ENCODE measurements around the gene CLEC4G. TPM values are rescaled to one million over a fixed set of nuclear protein-coding genes. Genes with fewer than 3 reads are reported as not detected.
A peak's percentile ranks its signal among the peaks of the same experiment; 100 is the strongest.

The CLEC4G gene
- total and polyA plus RNA-seq, 9 donors, result 0.27 to 1.4 (median 0.46) TPM; not detected in 1

GRCh38 chr19:7737215-7737614 is 5.3 kb upstream of the CLEC4G start:
- TF ChIP-seq EP300 (IDR thresholded peaks at IDR 0.05) (no peak), POLR2A (IDR thresholded peaks at IDR 0.05) (no peak), CTCF (IDR thresholded peaks at IDR 0.05) (no peak)
- Histone ChIP-seq H3K4me3 (no peak overlapping the region), H3K27ac (no peak overlapping the region), H3K27me3 (no peaks in the 10 kb centered on the region), H3K4me1 (ENCODE audit: insufficient read depth) (no peaks in the 10 kb centered on the region), H3K36me3 (no peaks in the 10 kb centered on the region), H3K9me3 (no peaks in the 10 kb centered on the region)
- WGBS, 3 donors, result 83 to 87% (median 87%) methylated on average over 11 of the region's 11 CpGs
- DNase-seq, result no peak
- intact Hi-C loops (cut with DNase I), result no loop called here

DNA sequence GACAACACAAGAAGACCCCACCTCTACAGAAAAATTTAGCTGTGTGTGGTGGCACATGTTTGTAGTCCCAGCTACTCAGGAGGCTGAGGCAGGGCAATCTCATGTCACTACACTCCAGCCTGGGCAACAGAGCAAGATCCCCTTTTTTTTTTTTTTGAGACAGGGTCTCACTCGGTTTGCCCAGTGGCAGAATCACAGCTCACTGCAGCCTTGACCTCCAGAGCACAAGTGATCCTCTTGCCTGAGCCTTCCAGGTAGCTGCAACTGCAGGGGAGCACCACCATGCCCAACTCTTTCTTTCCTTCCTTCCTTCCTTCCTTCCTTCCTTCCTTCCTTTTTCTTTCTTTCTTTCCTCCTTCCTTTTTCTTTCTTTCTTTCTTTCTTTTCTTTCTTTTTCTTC is 4.2 kb upstream of the CLEC4G start:
- no peak overlapping the region for H3K27ac ChIP-seq
- TF ChIP-seq POLR2A (IDR thresholded peaks at IDR 0.05), result no peak
- TF ChIP-seq CTCF (IDR thresholded peaks at IDR 0.05), result no peak
- no peak for TF ChIP-seq EP300 (IDR thresholded peaks at IDR 0.05)
- H3K27me3 ChIP-seq, result no peaks in the 10 kb centered on the region
- intact Hi-C loops (cut with DNase I), result no loop called here
- H3K9me3 ChIP-seq, result no peaks in the 10 kb centered on the region
- WGBS, 3 donors, result 53 to 69% (median 61%) methylated on average over 1 of the region's 1 CpG
- H3K4me3 ChIP-seq, result no peak overlapping the region
- no peaks in the 10 kb centered on the region for H3K36me3 ChIP-seq
- H3K4me1 ChIP-seq (ENCODE audit: insufficient read depth), result no peaks in the 10 kb centered on the region
- no peak for DNase-seq

- 55 to 58% (median 58%) methylated on average over 12 of the region's 12 CpGs for WGBS, 3 donors
- no peaks in the 10 kb centered on the region for H3K9me3 ChIP-seq
- H3K27ac ChIP-seq, result no peak overlapping the region
- H3K4me1 ChIP-seq (ENCODE audit: insufficient read depth), result no peaks in the 10 kb centered on the region
- intact Hi-C loops (cut with DNase I), result loop anchor here in 1 of 4 donors (1.0 kb wide), 1 partner anchor 14 kb away; no protein-coding TSS in a partner anchor
- no peaks in the 10 kb centered on the region for H3K27me3 ChIP-seq
- H3K4me3 ChIP-seq, result no peak overlapping the region
- no peak for TF ChIP-seq EP300 (IDR thresholded peaks at IDR 0.05)
- no peak for TF ChIP-seq POLR2A (IDR thresholded peaks at IDR 0.05)
- TF ChIP-seq CTCF (IDR thresholded peaks at IDR 0.05), result no peak
- peak in 1 of 5 donors; percentile 16 for DNase-seq
- no peaks in the 10 kb centered on the region for H3K36me3 ChIP-seq
These were observed 2.6 kb upstream of the CLEC4G start for GRCh38 chr19:7734220-7735203.

DNA sequence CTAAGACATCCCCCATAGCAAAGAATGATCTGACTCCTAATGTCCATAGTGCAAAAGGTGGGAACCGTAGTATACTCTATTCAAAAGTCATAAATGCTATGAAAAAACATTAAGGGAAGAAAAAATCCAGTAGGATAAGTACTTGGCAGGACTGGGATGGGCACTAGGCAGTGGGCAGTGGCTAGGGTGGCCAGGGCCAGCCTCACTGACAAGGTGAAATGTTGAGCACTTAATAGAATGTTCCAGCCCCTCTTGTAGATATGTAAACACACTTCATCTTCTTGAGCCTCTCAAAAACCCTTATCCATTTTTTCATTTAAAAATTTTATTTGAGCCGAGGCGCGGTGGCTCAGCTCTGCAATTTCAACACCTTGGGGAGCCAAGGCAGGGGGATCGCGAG is 1.5 kb upstream of the CLEC4G start:
- Histone ChIP-seq H3K4me1 (ENCODE audit: insufficient read depth) (no peaks in the 10 kb centered on the region), H3K27me3 (no peaks in the 10 kb centered on the region), H3K4me3 (no peak overlapping the region), H3K27ac (no peak overlapping the region), H3K36me3 (no peaks in the 10 kb centered on the region), H3K9me3 (no peaks in the 10 kb centered on the region)
- TF ChIP-seq EP300 (IDR thresholded peaks at IDR 0.05) (no peak), CTCF (IDR thresholded peaks at IDR 0.05) (no peak), POLR2A (IDR thresholded peaks at IDR 0.05) (no peak)
- 70 to 80% (median 70%) methylated on average over 6 of the region's 6 CpGs for WGBS, 3 donors
- DNase-seq, result no peak
- intact Hi-C loops (cut with DNase I), result no loop called here
